Prostate gland (tissue), 2 donors: ENCODE data around the gene DCTN2. TPM values are rescaled to one million over a fixed set of nuclear protein-coding genes. Genes with fewer than 3 reads are reported as not detected.
"Not testable (repeated sequence)": the region's sequence is repeated elsewhere in the genome, so short reads cannot be mapped to it uniquely, and the experiment has no call there.

ENCODE experiments used
- DNase-seq: peaks from one replicate; pipeline ENCODE4 v3.0.0-alpha.2; 2019; ENCODE audit warnings: low spot score
- H3K27ac ChIP-seq, 2 donors: fragments of 200-600 bp; sonication (generic); 2 replicates each; pipeline ENCODE4 v1.5.1; 2017 to 2019
- H3K27me3 ChIP-seq: fragments of 200-600 bp; sonication (generic); replicated peaks from 2 replicates; pipeline ENCODE4 v1.5.1; 2019; ENCODE audit not compliant: insufficient read depth
- H3K36me3 ChIP-seq, 2 donors: fragments of 200-600 bp; sonication (generic); 1 replicate in 1 of 2; 2 replicates in 1 of 2; pipeline versions ENCODE4 v1.5.1 to v1.8.1; 2017 to 2019
- H3K4me1 ChIP-seq: fragments of 200-600 bp; sonication (generic); replicated peaks from 2 replicates; pipeline ENCODE4 v1.5.1; 2019
- H3K4me3 ChIP-seq, 2 donors: fragments of 200-600 bp; sonication (generic); 2 replicates each; pipeline ENCODE4 v1.5.1; 2017 to 2019
- H3K9me3 ChIP-seq: fragments of 200-600 bp; sonication (generic); 2 replicates; pipeline ENCODE4 v1.5.1; 2017
- POLR2A ChIP-seq: fragments of 450-650 bp; IDR thresholded peaks from one replicate; pipeline ENCODE4 v1.6.1; 2016; ENCODE audit warnings: antibody characterized with exemption, mild to moderate bottlenecking
- POLR2AphosphoS5 ChIP-seq: sonication (generic); formaldehyde crosslinking; IDR thresholded peaks from one replicate; pipeline ENCODE4 v1.6.1; 2017; ENCODE audit warnings: antibody characterized with exemption
- WGBS: methylation state at CpG from one replicate; pipeline ENCODE4 v1.1.5; 2018; 5-methylcytosine and 5-hydroxymethylcytosine counted together
- intact Hi-C: fragments of 100-400 bp; cut with DNase I; formaldehyde crosslinking; loops from one replicate; pipeline ENCODE4 v1.14.2; 2022
- total RNA-seq, 2 donors: library from RNA; depleted of rRNA; stranded (reverse); fragments of >200 nt; gene quantifications; one replicate each; pipeline ENCODE4 v1.1.0, GENCODE V29; 2016
- TF ChIP-seq, protein P1 (sequence below), 4 experiments: fragments of 200-600 bp in 2 of 4; fragments of 450-650 bp in 2 of 4; sonication (generic) in 2 of 4; IDR thresholded peaks; 1 replicate in 3 of 4; 2 replicates in 1 of 4; pipeline ENCODE4 v1.5.1; 2016 to 2019; ENCODE audit warnings: antibody characterized with exemption in 4 of 4, mild to moderate bottlenecking in 2 of 4, moderate library complexity in 2 of 4

Gene DCTN2
- total RNA-seq, 2 donors from 2014 or later, result 131 to 157 TPM

DNA sequence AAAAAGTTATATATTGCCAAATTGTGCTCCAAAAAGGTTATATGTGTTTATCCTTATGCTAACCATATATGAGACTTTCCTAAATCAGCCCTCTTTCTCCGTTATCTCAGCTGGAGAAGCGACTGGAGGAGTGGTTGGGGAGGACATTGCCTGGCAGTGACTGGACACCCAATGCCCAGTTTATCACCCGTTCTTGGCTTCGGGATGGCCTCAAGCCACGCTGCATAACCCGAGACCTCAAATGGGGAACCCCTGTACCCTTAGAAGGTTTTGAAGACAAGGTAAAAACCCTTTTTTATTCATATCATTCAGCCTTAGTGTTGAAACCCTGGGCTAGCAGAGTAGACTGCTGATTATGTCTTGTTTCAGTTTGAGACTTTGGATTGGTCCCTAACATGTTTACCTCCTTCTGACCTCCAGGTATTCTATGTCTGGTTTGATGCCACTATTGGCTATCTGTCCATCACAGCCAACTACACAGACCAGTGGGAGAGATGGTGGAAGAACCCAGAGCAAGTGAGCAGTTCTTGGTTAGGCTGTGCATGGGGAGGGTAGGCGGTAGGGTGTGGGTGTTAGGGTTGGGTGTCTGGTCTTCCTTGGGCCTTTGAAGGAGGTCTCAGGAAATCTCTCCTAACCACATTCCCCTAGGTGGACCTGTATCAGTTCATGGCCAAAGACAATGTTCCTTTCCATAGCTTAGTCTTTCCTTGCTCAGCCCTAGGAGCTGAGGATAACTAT lies 35.2 kb downstream of the DCTN2 start:
- WGBS, result 97% methylated on average over 7 of the region's 7 CpGs
- Histone ChIP-seq H3K27me3 (no peaks in the 10 kb centered on the region), H3K9me3 (no peaks in the 10 kb centered on the region), H3K4me1 (peaks cover 2% of the 10 kb centered on the region), H3K4me3 (no peak overlapping the region), H3K36me3 (peaks cover 3% of the 10 kb centered on the region in 2 donors), H3K27ac (no peak overlapping the region)
- TF ChIP-seq, protein P1, sequence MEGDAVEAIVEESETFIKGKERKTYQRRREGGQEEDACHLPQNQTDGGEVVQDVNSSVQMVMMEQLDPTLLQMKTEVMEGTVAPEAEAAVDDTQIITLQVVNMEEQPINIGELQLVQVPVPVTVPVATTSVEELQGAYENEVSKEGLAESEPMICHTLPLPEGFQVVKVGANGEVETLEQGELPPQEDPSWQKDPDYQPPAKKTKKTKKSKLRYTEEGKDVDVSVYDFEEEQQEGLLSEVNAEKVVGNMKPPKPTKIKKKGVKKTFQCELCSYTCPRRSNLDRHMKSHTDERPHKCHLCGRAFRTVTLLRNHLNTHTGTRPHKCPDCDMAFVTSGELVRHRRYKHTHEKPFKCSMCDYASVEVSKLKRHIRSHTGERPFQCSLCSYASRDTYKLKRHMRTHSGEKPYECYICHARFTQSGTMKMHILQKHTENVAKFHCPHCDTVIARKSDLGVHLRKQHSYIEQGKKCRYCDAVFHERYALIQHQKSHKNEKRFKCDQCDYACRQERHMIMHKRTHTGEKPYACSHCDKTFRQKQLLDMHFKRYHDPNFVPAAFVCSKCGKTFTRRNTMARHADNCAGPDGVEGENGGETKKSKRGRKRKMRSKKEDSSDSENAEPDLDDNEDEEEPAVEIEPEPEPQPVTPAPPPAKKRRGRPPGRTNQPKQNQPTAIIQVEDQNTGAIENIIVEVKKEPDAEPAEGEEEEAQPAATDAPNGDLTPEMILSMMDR (IDR thresholded peaks at IDR 0.05), result no peak
- no peak for TF ChIP-seq POLR2AphosphoS5
- no peak for TF ChIP-seq POLR2A
- no peak for DNase-seq
- intact Hi-C loops, result no loop called here

DNA sequence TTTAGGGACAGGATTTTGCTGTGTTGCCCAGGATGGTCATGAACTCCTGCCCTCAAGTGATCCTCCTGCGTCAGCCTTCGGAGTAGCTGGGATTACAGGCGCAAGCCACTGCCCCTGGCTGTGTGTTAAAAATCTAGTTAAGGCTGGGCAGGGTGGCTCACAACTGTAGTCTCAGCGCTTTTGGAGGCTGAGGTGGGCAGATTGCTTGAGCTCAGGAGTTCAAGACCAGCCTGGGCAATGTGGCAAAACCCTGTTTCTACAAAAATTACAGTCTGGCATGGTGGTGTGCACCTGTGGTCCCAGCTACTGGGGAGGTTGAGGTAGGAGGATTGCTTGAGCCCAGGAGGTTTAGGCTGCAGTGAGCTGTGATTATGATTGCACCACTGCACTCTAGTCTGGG lies 35.8 kb downstream of the DCTN2 start:
- Histone ChIP-seq H3K4me3 (no peak overlapping the region), H3K4me1 (peaks cover 2% of the 10 kb centered on the region), H3K9me3 (no peaks in the 10 kb centered on the region), H3K27ac (no peak overlapping the region), H3K27me3 (no peaks in the 10 kb centered on the region), H3K36me3 (peaks cover 3% of the 10 kb centered on the region in 2 donors)
- TF ChIP-seq POLR2A (no peak), POLR2AphosphoS5 (no peak)
- TF ChIP-seq, protein P1 (IDR thresholded peaks at IDR 0.05), result no peak
- 95% methylated on average over 4 of the region's 4 CpGs for WGBS
- intact Hi-C loops, result no loop called here
- DNase-seq, result no peak

DNA sequence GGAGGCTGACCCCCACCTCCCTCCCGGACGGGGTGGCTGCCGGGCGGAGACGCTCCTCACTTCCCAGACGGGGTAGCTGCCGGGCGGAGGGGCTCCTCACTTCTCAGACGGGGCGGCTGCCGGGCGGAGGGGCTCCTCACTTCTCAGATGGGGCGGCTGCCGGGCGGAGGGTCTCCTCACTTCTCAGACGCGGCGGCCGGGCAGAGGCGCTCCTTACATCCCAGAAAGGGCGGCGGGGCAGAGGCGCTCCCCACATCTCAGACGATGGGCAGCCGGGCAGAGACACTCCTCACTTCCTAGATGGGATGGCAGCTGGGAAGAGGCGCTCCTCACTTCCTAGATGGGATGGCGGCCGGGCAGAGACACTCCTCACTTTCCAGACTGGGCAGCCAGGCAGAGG lies 39.2 kb downstream of the DCTN2 start:
- H3K4me1 ChIP-seq, DNase-seq, H3K27ac ChIP-seq, H3K4me3 ChIP-seq, intact Hi-C loops, H3K9me3 ChIP-seq, H3K36me3 ChIP-seq, H3K27me3 ChIP-seq: not testable (repeated sequence)
- WGBS, result 97% methylated on average over 7 of the region's 28 CpGs

DNA sequence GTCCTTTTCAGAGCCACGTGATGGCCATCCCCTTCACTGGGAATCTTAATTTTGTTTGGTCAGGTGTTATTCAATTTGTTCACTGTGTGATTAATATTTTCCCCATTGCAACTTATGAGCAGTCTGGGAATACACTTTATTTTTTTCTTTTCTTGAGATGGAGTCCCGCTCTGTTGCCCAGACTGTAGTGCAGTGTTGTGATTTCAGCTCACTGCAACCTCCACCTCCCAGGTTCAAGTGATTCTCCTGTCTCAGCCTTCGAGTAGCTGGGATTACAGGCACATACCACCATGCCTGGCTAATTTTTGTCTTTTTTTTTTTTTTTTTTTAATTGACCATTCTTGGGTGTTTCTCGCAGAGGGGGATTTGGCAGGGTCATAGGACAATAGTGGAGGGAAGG lies 40.5 kb downstream of the DCTN2 start:
- H3K9me3 ChIP-seq, H3K27me3 ChIP-seq, H3K4me1 ChIP-seq, intact Hi-C loops, DNase-seq, H3K27ac ChIP-seq, H3K4me3 ChIP-seq, H3K36me3 ChIP-seq: not testable (repeated sequence)
- WGBS, result 74% methylated on average over 4 of the region's 4 CpGs

DNA sequence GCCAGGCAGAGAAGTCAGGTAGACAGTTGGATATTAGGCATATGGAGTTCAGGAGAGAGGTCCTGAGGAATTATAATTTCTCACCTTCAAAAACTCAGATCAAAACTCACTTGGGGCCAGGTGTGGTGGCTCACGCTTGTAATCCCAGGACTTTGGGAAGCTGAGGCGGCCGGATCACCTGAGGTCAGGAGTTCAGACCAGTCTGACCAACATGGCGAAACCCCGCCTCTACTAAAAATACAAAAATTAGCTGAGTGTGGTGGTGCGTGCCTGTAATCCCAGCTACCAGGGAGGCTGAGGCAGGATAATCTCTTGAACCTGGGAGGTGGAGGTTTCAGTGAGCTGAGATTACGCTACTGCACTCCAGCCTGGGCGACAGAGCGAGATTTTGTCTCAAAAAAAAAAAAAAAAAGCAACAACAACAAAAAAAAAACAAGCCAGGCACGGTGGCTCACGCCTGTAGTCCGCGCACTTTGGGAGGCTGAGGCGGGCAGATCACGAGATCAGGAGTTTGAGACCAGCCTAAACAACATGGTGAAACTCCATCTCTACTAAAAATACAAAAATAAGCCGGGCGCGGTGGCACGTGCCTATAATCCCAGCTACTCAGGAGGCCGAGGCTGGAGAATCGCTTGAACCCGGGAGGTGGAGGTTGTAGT lies 44.6 kb downstream of the DCTN2 start:
- DNase-seq, H3K4me1 ChIP-seq, H3K27me3 ChIP-seq, H3K4me3 ChIP-seq, H3K9me3 ChIP-seq, intact Hi-C loops, H3K27ac ChIP-seq, H3K36me3 ChIP-seq: not testable (repeated sequence)
- WGBS, result 95% methylated on average over 22 of the region's 22 CpGs

DNA sequence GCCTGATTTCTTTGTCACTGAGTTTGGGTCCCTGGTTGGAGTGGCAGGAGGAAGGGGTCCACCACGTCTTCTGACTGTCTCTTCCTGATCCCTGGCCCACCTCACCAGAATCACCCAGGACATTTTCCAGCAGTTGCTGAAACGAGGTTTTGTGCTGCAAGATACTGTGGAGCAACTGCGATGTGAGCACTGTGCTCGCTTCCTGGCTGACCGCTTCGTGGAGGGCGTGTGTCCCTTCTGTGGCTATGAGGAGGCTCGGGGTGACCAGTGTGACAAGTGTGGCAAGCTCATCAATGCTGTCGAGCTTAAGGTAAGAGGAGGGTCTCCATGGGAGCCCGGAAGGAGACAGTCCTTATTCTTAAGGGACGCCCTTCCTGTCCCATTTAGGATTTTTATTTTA lies 46.8 kb downstream of the DCTN2 start:
- no peak for DNase-seq
- no peak overlapping the region for H3K27ac ChIP-seq
- 94% methylated on average over 11 of the region's 11 CpGs for WGBS
- peaks cover 7 to 8% of the 10 kb centered on the region in 2 donors for H3K36me3 ChIP-seq
- H3K27me3 ChIP-seq, result no peaks in the 10 kb centered on the region
- intact Hi-C loops, result no loop called here
- no peaks in the 10 kb centered on the region for H3K9me3 ChIP-seq
- H3K4me3 ChIP-seq, result no peak overlapping the region
- no peaks in the 10 kb centered on the region for H3K4me1 ChIP-seq
- TF ChIP-seq POLR2AphosphoS5 (no peak), POLR2A (no peak)
- TF ChIP-seq, protein P1 (IDR thresholded peaks at IDR 0.05), result no peak
